Measurements from ENCODE around the gene TACR3.

- TF ChIP-seq YY1 (IDR thresholded peaks at IDR 0.05; ENCODE audit: low read depth) (no peak), FOXM1 (IDR thresholded peaks at IDR 0.05; ENCODE audit: borderline replicate concordance, low read depth) (no peak), REST (IDR thresholded peaks at IDR 0.05; ENCODE audit: low read depth) (no peak), RAD21 (IDR thresholded peaks at IDR 0.05; ENCODE audit: low read depth) (no peak), EP300 (IDR thresholded peaks at IDR 0.05; ENCODE audit: borderline replicate concordance) (no peak), TEAD4 (IDR thresholded peaks at IDR 0.05) (no peak), TCF12 (IDR thresholded peaks at IDR 0.05; ENCODE audit: low read depth) (no peak)
Measured at GRCh38 chr4:103664436-103665075, 55.2 kb downstream of the TACR3 start.

All from Ishikawa (cell line).